GM21619 (cell line): ENCODE measurements around the gene RPL18.

ENCODE experiments used
- ATAC-seq: cut with Tn5 transposase; IDR thresholded peaks from one replicate; pipeline ENCODE4 v1.9.1; 2021; ENCODE audit not compliant: unreplicated experiment

RPL18 gene

GRCh38 chr19:48630296-48631063 is 11.5 kb upstream of the RPL18 start:
- no peak for ATAC-seq

- no peak for ATAC-seq
These were observed 10.8 kb upstream of the RPL18 start for GRCh38 chr19:48629599-48630295.

- no peak for ATAC-seq
These were observed 10.3 kb upstream of the RPL18 start for GRCh38 chr19:48629297-48629598.

GRCh38 chr19:48628486-48629296 is 9.7 kb upstream of the RPL18 start:
- ATAC-seq: no peak

DNA sequence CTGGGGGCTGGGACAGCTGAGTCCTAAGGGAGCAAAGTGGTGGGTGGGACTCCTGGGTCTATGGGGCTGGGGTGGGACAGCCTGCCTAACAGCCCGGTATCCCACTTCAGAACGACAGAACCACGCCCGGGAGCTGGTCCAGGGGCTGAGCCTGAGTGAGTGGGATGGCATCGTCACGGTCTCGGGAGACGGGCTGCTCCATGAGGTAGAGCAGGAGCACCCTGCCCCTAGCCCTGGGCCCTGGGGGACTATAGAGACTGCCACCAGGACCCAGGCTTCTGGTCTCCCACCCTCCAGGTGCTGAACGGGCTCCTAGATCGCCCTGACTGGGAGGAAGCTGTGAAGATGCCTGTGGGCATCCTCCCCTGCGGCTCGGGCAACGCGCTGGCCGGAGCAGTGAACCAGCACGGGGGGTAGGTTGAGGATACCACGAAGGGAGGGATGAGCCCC is 8.9 kb upstream of the RPL18 start:
- no peak for ATAC-seq

DNA sequence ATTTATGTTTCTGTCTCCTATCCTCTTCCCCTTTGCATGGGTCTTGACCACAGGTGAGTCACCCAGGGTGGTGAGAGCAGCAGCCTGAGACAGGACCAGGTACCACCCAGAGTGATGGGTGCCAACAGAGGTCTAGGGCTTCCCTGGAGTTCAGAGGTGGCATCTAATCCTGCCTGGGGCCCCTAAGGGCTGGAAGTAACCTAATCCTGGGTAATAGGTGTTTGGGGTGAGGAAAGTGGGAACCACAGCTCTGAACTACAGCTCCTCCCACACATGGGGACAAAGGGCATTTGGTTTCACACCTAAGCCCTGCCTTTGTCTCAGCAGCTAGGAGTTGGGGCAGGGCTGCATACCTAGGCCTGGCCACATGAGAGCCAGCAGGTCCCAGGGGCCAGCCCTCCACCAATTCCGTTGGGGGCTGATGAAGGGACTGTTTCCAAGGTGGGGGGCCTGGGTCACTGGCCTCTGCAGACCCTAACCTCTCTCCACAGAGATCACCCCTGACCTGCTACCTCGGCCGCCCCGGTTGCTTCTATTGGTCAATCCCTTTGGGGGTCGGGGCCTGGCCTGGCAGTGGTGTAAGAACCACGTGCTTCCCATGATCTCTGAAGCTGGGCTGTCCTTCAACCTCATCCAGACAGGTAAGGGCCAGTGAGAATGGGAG is 8.4 kb upstream of the RPL18 start:
- no peak for ATAC-seq

DNA sequence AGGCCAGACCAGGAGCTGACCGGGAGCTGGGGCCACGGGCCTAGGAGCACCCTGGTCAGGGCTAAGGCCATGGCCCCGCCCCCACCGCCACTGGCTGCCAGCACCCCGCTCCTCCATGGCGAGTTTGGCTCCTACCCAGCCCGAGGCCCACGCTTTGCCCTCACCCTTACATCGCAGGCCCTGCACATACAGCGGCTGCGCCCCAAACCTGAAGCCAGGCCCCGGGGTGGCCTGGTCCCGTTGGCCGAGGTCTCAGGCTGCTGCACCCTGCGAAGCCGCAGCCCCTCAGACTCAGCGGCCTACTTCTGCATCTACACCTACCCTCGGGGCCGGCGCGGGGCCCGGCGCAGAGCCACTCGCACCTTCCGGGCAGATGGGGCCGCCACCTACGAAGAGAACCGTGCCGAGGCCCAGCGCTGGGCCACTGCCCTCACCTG is 6.9 kb upstream of the RPL18 start:
- ATAC-seq: no peak

DNA sequence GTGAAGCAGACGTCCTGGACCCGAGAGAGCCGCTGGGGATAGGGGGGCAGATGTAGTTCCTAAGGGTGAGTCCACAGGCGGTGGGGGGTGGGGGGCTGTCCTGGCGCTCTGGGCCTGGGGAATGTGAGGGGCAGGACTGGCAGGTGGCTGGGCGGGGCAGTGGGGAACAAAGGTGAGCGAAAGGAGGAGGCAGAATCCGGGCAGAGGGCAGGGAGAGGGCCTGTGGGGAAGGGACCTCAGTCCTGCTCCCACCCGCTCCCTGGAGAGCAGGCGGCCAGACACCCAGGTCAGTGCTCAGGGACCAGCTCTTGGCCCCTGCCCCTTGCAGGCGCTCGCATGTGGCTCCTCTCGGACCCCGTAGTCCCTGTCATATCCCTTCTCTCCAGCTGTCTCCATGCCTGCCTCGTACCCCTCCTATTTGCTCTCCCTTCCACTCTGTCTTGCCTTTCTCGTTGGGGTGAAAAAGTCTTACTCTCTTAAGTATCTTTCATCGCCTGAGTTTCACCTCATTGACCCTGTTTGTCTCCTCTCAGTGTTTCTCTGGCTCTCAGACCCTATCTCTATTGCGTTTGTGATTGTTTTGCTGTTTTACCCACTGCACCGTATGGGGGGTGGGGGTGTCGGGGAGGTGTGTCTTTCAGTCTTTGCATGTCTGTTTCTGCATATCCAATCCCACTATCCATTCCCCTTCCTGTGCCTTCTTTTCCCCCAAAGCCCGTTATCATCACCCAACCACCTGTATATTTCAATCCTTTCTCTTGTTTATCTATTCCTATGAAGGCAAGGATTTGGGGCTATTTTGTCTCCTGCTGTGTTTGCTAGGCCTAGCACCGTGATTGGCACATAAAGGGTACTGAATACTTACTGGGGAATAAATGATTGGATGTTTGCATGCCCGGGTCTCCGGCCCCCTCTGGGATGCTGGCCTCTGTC is 6.1 kb upstream of the RPL18 start:
- ATAC-seq: no peak

GRCh38 chr19:48624067-48624594 is 5.2 kb upstream of the RPL18 start:
- peak; percentile 53 for ATAC-seq

DNA sequence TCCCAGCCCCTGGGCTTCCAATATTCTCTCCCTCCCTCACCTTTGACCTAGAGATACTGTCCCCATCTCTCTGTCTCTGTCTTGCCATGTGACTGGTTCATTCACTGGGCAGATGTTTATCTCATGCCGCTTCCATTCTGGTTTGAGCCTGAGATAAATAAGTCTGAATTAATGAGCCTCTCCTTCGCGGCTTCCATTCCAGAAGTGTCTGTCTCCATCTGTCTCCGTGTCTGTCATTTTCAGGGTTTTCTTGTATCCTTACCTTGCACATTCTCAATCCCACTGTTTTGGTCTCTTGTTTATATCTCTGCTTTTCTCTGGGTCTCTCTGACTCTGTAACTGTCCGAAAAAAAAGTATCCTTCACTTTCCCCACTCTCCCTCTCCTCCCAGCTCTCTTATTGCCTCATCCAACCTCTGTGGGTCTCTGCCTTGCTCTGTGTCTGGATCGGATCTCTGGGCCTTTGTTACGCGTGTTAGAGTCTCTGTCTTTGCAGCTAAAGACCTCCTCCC is 4.6 kb upstream of the RPL18 start:
- ATAC-seq: no peak

DNA sequence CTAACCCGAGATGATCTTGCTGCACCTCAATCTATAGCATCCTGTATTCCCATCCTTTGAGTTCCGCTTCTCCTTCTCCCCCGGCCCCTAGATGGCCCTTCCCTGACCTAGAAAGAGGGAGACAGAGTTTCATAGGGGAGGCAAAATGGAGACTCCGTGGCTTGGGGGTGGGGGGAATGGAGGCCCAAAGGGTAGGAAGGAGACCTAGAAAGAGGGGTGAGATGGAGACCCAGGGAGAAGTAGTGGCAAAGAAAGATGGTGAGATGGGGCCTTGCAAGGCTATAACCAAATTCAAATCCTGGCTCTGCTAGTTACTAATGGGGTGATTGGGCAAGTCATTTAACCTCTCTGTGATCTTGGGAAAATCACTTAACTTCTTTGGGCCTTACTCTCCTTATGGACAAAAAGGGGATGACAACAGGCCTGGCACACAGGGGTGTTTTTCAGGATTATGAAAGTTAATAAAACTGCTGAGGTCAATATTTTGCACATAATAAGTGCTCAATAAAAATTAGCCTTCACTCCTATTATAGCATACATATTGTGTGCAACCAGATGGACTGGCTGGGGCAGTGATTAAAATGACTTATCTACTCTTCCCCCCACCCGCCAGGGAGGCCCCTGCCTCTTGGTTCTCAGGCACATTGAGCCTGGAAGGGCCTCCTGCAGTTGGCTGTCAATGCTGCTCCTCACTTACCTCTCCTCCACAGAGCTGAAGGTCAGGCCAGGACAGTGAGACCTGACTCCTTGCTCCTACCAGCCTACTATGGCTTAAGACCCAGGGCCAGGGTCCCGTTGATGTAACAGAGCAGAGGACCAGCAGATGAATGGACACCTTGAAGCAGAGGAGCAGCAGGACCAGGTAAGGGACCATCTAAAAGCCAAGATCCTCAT is 961 bp upstream of the RPL18 start:
- no peak for ATAC-seq

DNA sequence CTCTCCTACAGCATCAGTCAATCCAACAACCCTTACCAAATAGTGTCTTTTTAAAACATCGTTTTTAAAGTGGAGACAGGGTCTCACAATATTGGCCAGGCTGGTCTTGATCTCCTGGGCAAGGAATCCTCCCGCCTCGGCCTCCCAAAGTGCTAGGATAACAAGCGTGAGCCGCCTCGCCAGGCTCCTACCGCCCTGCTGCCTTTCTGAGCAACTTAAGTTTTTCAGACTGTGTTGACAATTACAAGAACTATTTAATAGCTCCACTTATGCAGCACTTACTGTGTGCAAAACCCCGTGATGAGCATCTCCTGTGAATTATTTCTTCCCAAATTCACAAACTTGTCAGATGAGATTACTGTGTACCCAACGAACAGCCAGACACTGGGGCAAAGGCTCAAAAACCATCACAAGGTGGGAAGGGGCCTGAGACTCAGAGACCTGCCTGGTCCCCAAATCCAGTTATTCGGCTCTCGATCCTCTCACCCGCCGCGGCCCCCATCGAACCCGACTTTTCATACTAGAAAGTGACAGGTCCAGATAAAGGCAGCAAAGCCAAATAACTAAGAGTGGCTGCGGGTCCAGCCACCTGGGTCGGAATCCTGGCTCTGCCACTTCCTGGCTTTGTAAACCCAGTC is 581 bp downstream of the RPL18 start:
- no peak for ATAC-seq

DNA sequence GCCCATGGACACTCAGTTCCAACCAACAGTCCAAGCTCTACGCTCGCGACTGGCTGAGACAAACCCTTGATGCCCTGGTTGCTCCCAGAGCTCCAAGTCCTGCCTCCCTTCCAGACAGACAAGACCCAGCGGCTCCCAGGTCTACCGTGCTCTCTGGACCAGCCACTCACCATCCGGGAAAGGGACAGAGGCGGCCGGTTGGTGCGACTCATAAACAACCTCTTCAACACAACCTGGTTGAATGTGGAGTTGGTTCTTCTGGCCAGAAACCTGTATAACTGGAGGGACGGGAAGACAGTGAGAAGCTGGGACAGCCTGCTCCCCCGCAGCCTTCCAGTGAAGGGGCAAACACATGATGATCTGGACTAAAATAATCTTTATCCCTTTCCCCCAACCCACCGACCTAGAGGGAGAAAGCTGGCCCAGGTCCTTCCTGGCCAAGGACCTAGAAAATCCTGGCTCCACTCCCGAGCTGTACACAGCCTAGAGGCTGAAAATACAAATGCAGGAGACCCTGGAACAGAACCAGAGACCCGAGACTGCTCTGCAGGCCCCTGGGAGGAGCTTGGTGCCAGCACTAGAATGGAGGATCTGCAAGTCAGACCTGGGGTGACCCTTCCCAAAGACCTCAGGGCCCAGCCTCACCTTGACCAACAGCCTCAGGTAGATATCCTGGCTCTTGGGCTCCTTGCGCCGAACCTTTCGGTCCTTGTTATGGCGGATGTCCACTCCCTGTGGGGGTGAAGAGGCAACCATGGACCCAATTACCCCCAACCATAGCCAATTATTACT is 1.6 kb downstream of the RPL18 start:
- no peak for ATAC-seq

- no peak for ATAC-seq
These were observed 2.4 kb downstream of the RPL18 start for GRCh38 chr19:48616491-48617056.

DNA sequence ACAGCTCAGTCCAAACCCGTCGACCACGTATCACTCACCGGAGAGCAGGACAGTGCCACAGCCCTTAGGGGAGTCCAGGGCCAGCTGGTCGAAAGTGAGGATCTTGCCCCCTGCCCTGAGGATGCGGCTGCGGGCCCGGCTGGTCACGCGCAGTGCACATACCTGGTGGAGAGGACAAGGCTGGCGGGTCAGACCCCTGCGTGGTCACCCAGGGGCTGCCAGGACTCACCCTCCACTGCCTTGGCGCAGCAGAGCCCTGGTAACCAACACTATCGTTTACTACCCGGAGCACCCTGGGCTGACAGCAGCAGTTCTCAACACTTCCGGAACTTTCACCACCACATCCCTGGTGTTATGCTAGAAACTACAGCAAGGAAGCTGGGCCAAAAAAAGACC is 2.9 kb downstream of the RPL18 start:
- no peak for ATAC-seq

DNA sequence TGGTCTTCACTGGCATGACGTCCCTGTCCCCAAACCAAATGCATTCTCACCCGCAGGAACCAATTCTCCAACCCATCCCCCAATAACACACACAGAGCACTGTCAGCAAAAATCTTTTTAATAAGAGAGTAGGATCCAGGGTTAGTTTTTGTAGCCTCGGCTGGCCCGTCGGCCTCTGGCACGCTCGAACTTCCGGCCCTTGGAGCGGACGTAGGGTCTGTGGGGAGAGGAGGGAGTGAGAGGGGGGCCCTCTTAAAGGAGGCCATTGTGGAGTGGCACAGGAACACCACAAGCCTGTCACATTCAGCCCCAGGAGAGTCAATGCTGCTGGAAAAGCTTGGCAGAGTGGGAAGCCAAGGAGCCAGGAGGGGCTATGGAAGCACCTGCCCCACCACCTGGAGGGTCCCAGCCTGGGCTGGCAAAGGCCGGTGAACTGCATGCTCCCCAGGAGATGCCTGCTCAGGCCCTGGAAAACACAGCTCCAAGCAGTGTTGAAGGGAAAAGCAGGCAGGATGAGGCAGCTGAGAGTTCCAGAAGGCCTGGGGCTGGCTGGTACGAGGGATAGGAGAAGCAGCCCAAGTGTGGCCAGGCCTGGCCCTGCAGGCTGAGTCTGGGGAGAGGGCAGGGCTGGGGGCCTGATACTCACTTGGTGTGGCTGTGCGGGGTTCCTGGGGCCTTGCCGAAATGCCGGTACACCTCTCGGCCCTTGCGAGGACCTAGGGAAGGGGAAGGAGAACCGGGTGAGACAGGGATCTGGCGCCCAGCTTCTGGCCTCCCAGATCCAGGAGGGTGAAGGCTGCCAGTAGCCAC is 3.5 kb downstream of the RPL18 start:
- ATAC-seq: no peak
